ENCODE results near the gene SMARCC2. TPM values are rescaled to one million over a fixed set of nuclear protein-coding genes. Genes with fewer than 3 reads are reported as not detected.
A peak's percentile ranks its signal among the peaks of the same experiment; 100 is the strongest.

The SMARCC2 gene
- total and polyA plus RNA-seq, 2 of the 13 experiments (the other 11 are each of a cell fraction or from before 2014, with no cell fraction given), result 21.3 to 24.1 TPM

GRCh38 chr12:56221232-56221756 lies 32.0 kb upstream of the SMARCC2 start:
- H3K9me3 ChIP-seq (ENCODE audit: low read length), result no peaks in the 10 kb centered on the region
- FAIRE-seq (no peak), ATAC-seq (peak; percentile 29), DNase-seq (ENCODE audit: low spot score) (no peak)
- intact Hi-C loops (cut with micrococcal nuclease; ENCODE audit: unreplicated experiment) (loop anchor here (2.0 to 5.0 kb wide), 2 partner anchors 14 to 36 kb away; partner anchors contain the start of gene ANKRD52), in situ Hi-C loops (cut with HindIII; ENCODE audit: extremely low pct_ligation_motif_present, low pct_unique_long_range_greater_than_20kb) (loop anchor here (5.0 kb wide), 1 partner anchor 36 kb away; the partner anchor contains the start of gene ANKRD52)
- H3K27ac ChIP-seq (ENCODE audit: extremely low read length, insufficient read depth, low read length), result peak overlapping the region; percentile 89
- WGBS (ENCODE audit: low lambda C conversion rate), result under 1% methylated on average over 17 of the region's 21 CpGs
- no peak overlapping the region for H2AFZ ChIP-seq (ENCODE audit: low read length)
- H3K36me3 ChIP-seq (replicated peaks in 1 of 2; ENCODE audit: control insufficient read depth in 1 of 2, insufficient read depth in 2 of 2, low read length in 2 of 2), result peaks cover 0 to 4% of the 10 kb centered on the region in 2 experiments; a peak in 2 of 5 replicates
- H3K9ac ChIP-seq (ENCODE audit: insufficient read depth, low read depth, low read length), result peak overlapping the region; percentile 90
- no peaks in the 10 kb centered on the region for H4K20me1 ChIP-seq (ENCODE audit: insufficient read depth, low read length)
- no peaks in the 10 kb centered on the region; a peak in 1 of 5 replicates for H3K27me3 ChIP-seq (ENCODE audit: control insufficient read depth in 1 of 2, insufficient read depth in 2 of 2, low read length in 2 of 2)
- BruUV-seq (replicated peaks), result TSS peak; percentile 93
- peaks cover 12% of the 10 kb centered on the region for H3K79me2 ChIP-seq (ENCODE audit: insufficient read depth, low read length)
- POLR2A ChIA-PET, result interaction anchor here (0.5 to 3.8 kb wide), 38 partner anchors 10 to 415 kb away, joined by 3 to 96 read pairs (median 6); partner anchors contain the start of genes ANKRD52, CNPY2, COQ10A and CS
- peaks cover 37% of the 10 kb centered on the region for H3K4me1 ChIP-seq (ENCODE audit: insufficient read depth, low read length)
- H3K4me3 ChIP-seq (replicated peaks in 1 of 3; ENCODE audit: insufficient read depth in 1 of 3, low read depth in 2 of 3, low read length in 3 of 3), result peak overlapping the region; percentile 91 to 94 (median 91)
- peak overlapping the region; percentile 95 for H3K4me2 ChIP-seq (ENCODE audit: low read depth, low read length)
- CTCF ChIA-PET (ENCODE audit: low intra/inter-chr PET ratio, low total read pairs), result interaction anchor here (0.7 kb wide), 1 partner anchor 29 kb away, joined by 3 read pairs; no protein-coding TSS in a partner anchor
- no peak for TF ChIP-seq RAD51 (IDR thresholded peaks at IDR 0.05; ENCODE audit: borderline replicate concordance)
- no peak for TF ChIP-seq LBX2 (CRISPR knock-in tag; IDR thresholded peaks at IDR 0.05; ENCODE audit: borderline replicate concordance)
- peak; percentile 62 for TF ChIP-seq BHLHE40 (IDR thresholded peaks at IDR 0.05; ENCODE audit: low read length)
- TF ChIP-seq ZNF10 (CRISPR knock-in tag; IDR thresholded peaks at IDR 0.05; ENCODE audit: borderline replicate concordance, low read depth), result no peak
- no peak for TF ChIP-seq GATA4 (IDR thresholded peaks at IDR 0.05; ENCODE audit: borderline replicate concordance, low read depth)
- 0 out of 2 replicates have a peak, but pooled peaks have one; percentile 25 for TF ChIP-seq ZNF558 (CRISPR knock-in tag; IDR thresholded peaks at IDR 0.05; ENCODE audit: borderline replicate concordance)
- TF ChIP-seq PATZ1 (CRISPR knock-in tag; IDR thresholded peaks at IDR 0.05), result peak; percentile 72
- no peak for TF ChIP-seq LCORL (IDR thresholded peaks at IDR 0.05)
- TF ChIP-seq LCORL (CRISPR knock-in tag; IDR thresholded peaks at IDR 0.05), result no peak; the same call in 1 of the 2 replicates
- no peak for TF ChIP-seq MLXIP (CRISPR knock-in tag; IDR thresholded peaks at IDR 0.05; ENCODE audit: borderline replicate concordance)
- TF ChIP-seq ZNF841 (CRISPR knock-in tag; IDR thresholded peaks at IDR 0.05; ENCODE audit: borderline replicate concordance), result no peak
- TF ChIP-seq MAZ (IDR thresholded peaks at IDR 0.05; ENCODE audit: borderline replicate concordance, low read depth, low read length), result peak; percentile 17; the same call in 1 of the 2 replicates
- 0 out of 2 replicates have a peak, but pooled peaks have one; percentile 42 for TF ChIP-seq MAZ (CRISPR knock-in tag; IDR thresholded peaks at IDR 0.05; ENCODE audit: low read depth)
- peak; percentile 1; the same call in 1 of the 2 replicates for TF ChIP-seq KDM5B (CRISPR knock-in tag; IDR thresholded peaks at IDR 0.05; ENCODE audit: borderline replicate concordance)
- peak; percentile 65; the same call in 1 of the 2 replicates for TF ChIP-seq KDM5A (IDR thresholded peaks at IDR 0.05; ENCODE audit: borderline replicate concordance, low read length)
- no peak for TF ChIP-seq ZFX (CRISPR knock-in tag; IDR thresholded peaks at IDR 0.05; ENCODE audit: low read depth)
- 0 out of 2 replicates have a peak, but pooled peaks have one; percentile 26 for TF ChIP-seq TIGD3 (CRISPR knock-in tag; IDR thresholded peaks at IDR 0.05; ENCODE audit: borderline replicate concordance)
